ENCODE measurements around the gene TLR3. TPM values are rescaled to one million over a fixed set of nuclear protein-coding genes. Genes with fewer than 3 reads are reported as not detected.
A peak's percentile ranks its signal among the peaks of the same experiment; 100 is the strongest.

Gene TLR3
- total and polyA plus RNA-seq, 12 donors = 0.66 to 19.7 (median 3.6) TPM

DNA sequence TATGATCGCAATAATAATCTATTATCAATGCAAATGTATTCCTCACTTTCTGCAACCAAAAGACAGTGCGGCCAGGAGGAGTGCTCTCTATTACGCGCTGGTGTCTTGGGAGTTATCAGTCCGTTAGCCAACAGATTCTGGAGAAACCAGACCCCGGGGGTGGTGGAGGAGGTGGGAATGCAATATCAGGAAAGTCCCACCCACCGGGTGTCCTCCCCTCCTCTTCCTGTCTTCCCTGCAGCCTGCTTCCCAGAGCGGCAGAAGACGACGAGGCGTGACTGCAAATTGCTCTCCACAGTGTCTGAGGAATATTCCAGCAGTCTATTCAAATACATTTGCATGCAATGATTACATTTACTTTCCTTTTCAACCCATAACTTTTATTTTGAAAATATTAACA, 17.9 kb upstream of the TLR3 start:
- Histone ChIP-seq H3K27me3 (no peaks in the 10 kb centered on the region), H3K4me3 (no peak overlapping the region), H3K9me3 (no peaks in the 10 kb centered on the region), H3K27ac (no peak overlapping the region), H3K4me1 (no peaks in the 10 kb centered on the region), H3K36me3 (no peaks in the 10 kb centered on the region)
- TF ChIP-seq, protein P1, sequence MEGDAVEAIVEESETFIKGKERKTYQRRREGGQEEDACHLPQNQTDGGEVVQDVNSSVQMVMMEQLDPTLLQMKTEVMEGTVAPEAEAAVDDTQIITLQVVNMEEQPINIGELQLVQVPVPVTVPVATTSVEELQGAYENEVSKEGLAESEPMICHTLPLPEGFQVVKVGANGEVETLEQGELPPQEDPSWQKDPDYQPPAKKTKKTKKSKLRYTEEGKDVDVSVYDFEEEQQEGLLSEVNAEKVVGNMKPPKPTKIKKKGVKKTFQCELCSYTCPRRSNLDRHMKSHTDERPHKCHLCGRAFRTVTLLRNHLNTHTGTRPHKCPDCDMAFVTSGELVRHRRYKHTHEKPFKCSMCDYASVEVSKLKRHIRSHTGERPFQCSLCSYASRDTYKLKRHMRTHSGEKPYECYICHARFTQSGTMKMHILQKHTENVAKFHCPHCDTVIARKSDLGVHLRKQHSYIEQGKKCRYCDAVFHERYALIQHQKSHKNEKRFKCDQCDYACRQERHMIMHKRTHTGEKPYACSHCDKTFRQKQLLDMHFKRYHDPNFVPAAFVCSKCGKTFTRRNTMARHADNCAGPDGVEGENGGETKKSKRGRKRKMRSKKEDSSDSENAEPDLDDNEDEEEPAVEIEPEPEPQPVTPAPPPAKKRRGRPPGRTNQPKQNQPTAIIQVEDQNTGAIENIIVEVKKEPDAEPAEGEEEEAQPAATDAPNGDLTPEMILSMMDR (IDR thresholded peaks at IDR 0.05) = no peak
- intact Hi-C loops (cut with DNase I) = no loop called here
- ATAC-seq (no peak), DNase-seq (no peak)
- WGBS, 2 donors = 61 to 70% methylated on average over 11 of the region's 11 CpGs

DNA sequence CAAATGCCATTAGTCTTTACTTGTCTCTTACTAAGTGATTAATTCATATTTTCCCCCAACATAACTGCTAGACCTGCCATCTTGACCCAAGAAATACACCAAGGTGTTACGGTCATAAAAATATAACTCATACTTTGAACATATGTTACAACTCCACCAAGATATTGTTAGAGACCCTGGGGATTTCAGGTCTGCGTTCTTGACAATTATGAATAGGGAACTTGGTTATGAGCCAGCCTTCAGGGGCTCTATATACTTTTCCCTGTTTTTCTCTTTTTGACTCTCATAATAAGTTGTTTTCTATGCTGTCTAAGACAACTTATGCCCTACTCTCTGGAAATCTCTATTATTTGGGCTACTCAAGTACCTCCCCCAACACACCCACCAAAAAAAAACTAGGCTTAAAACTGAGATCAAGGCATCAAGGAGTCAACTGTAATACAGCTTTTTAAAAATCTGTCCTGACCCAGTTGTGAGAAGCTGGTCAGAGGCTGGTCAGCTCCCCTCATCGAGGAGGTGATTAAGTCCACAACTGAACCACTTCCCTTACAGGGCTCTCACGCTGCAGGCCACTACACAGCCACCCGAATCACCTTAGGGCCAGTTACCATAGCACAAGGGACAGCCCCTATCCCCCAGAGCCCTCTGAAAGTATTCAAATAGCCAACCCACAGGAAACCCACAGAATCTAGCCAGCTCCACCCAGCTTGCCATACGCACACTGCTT, 10.5 kb upstream of the TLR3 start:
- ATAC-seq = no peak
- intact Hi-C loops (cut with DNase I) = no loop called here
- 70 to 87% methylated on average over 6 of the region's 6 CpGs for WGBS, 2 donors

DNA sequence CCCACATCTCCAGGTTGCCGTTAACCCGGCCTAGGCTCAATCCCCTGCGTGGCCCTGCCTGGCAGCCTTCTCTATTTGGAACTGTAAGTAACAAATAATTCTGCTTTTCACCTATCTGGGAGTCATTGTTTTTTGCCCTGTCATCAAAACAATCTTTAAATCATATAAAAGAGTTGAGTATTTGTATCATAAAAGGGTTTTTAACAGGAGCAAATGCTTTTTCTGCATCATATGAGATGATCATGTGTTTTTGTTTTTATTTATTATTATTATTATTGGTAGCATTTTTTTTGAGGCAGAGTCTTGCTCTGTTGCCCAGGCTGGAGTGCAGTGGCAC, 10.0 kb upstream of the TLR3 start:
- no peak overlapping the region for H3K27ac ChIP-seq
- WGBS, 2 donors = 87 to 93% methylated on average over 3 of the region's 3 CpGs
- intact Hi-C loops (cut with DNase I) = no loop called here
- H3K36me3 ChIP-seq = no peaks in the 10 kb centered on the region
- TF ChIP-seq, protein P1 (IDR thresholded peaks at IDR 0.05) = no peak
- no peak overlapping the region for H3K4me3 ChIP-seq
- no peaks in the 10 kb centered on the region for H3K4me1 ChIP-seq
- DNase-seq (no peak), ATAC-seq (no peak)
- H3K9me3 ChIP-seq = no peaks in the 10 kb centered on the region
- H3K27me3 ChIP-seq = no peaks in the 10 kb centered on the region

More for the DNA sequence above, 10.5 kb upstream of the TLR3 start:
- Histone ChIP-seq H3K4me3 (no peak overlapping the region), H3K27me3 (no peaks in the 10 kb centered on the region), H3K27ac (no peak overlapping the region), H3K36me3 (no peaks in the 10 kb centered on the region), H3K4me1 (no peaks in the 10 kb centered on the region), H3K9me3 (no peaks in the 10 kb centered on the region)
- DNase-seq = no peak
- TF ChIP-seq, protein P1 (IDR thresholded peaks at IDR 0.05) = no peak

DNA sequence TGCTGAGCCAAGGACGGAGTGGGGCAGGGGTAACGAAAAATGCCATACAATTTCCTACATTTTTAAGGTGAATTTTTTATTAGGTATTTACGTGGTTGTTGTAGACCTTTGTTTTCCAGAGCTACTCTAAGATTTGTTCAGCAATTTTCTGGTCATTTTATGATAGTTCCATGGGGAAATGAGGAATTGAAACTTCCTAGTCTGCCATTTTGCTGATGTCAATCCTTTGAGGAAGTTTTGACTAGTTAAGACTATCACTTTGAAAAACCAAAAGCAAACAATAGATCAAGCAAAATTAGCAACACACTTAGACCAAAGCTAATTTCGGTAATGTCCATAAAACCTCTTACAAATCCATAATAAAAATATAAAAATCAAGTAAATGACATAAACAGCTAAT, 7.0 kb upstream of the TLR3 start:
- ATAC-seq = no peak
- H3K36me3 ChIP-seq = no peaks in the 10 kb centered on the region
- no peak for DNase-seq
- no peak overlapping the region for H3K4me3 ChIP-seq
- WGBS, 2 donors = 89% methylated on average over 4 of the region's 4 CpGs
- TF ChIP-seq, protein P1 (IDR thresholded peaks at IDR 0.05) = no peak
- H3K27me3 ChIP-seq = no peaks in the 10 kb centered on the region
- H3K4me1 ChIP-seq = no peaks in the 10 kb centered on the region
- no peaks in the 10 kb centered on the region for H3K9me3 ChIP-seq
- H3K27ac ChIP-seq = peak overlapping the region in 1 of 10 donors; percentile 24
- intact Hi-C loops (cut with DNase I) = loop anchor here in 3 of 10 donors (10.0 kb wide), 2 partner anchors 73 to 133 kb away; partner anchors contain the start of gene CYP4V2 (in 1 of the 3)

Measured in heart right ventricle (tissue), 16 donors.